Neural progenitor cell (in vitro differentiated cells): ENCODE results near the gene ATF5.

ENCODE experiments used
- EZH2 ChIP-seq: fragments of 200-600 bp; sonication (generic); IDR thresholded peaks from 2 replicates; pipeline ENCODE4 v1.6.1; 2017; ENCODE audit warnings: antibody characterized with exemption, mild to moderate bottlenecking, moderate library complexity
- TF ChIP-seq, protein P1 (sequence below): fragments of 200-600 bp; sonication (generic); IDR thresholded peaks from 2 replicates; pipeline ENCODE4 v1.5.1; 2017; ENCODE audit warnings: antibody characterized with exemption, mild to moderate bottlenecking

DNA sequence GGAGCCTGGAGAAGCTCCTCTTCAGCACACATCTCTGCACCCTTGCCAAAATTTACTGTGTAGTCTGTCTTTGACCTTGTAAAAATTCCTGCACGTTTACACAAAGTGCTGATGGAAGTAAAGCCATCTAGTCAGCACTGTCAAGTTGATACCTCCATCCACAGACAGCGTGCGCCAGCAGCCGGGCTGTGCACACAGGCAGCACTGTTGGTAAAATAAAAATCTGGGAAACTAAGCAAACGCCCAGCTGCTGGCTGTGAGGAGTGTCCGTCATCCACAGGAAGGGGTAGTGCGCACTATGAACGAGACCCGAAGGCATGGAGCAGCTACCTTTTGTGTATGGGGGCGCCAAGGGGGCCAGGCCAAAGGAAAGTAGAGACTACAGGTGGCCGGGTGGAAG lies 49.3 kb downstream of the ATF5 start:
- TF ChIP-seq, protein P1, sequence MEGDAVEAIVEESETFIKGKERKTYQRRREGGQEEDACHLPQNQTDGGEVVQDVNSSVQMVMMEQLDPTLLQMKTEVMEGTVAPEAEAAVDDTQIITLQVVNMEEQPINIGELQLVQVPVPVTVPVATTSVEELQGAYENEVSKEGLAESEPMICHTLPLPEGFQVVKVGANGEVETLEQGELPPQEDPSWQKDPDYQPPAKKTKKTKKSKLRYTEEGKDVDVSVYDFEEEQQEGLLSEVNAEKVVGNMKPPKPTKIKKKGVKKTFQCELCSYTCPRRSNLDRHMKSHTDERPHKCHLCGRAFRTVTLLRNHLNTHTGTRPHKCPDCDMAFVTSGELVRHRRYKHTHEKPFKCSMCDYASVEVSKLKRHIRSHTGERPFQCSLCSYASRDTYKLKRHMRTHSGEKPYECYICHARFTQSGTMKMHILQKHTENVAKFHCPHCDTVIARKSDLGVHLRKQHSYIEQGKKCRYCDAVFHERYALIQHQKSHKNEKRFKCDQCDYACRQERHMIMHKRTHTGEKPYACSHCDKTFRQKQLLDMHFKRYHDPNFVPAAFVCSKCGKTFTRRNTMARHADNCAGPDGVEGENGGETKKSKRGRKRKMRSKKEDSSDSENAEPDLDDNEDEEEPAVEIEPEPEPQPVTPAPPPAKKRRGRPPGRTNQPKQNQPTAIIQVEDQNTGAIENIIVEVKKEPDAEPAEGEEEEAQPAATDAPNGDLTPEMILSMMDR, result no peak
- no peak for TF ChIP-seq EZH2
